GM21528 (cell line): Measurements from ENCODE around the gene MRC1.

ENCODE experiments used
- ATAC-seq: cut with Tn5 transposase; IDR thresholded peaks from one replicate; pipeline ENCODE4 v1.9.1; 2021; ENCODE audit warnings: mild to moderate bottlenecking, moderate library complexity; ENCODE audit not compliant: unreplicated experiment, low FRiP score

MRC1 gene

DNA sequence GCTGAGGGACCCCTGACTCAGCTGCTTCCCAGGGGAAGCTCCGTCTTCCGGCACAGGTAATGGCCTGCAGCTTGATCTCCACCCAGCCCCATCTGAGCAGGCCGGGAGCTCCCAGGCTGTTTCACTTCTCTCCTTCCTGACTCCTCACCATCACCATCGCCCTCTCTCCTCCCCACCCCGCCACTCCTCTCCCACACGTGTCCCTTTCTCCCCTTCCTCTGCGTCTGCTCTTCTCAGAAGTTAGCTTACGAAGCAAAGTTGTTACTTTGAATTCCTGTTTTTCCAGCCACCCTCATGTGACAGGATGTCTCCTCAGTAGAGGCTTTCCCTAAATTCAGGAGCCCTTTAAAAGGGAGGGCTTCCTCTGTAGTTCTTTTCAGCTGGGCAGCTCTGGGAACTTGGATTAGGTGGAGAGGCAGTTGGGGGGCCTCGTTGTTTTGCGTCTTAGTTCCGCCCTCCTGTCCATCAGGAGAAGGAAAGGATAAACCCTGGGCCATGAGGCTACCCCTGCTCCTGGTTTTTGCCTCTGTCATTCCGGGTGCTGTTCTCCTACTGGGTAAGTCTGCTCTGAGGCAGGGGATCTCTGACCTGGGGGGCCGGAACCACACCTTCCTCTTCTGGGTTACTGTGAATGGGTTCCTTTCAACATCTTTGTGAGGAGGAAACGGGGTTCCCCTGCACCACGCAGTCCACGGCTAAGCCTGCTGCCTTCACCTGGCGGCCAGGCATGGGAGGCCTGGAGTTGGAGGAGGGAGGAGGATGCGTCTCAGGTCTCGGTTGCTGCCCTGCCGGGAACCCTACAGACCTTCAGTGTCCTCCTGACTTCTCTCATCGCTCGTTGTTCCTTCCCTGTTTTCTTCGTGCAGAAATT is at the start of gene MRC1:
Gene MRC1 (plus strand): TSS at position 378 of the 871 bp plus-strand sequence. CDS start 118 bp downstream, at position 496.
- no peak for ATAC-seq

DNA sequence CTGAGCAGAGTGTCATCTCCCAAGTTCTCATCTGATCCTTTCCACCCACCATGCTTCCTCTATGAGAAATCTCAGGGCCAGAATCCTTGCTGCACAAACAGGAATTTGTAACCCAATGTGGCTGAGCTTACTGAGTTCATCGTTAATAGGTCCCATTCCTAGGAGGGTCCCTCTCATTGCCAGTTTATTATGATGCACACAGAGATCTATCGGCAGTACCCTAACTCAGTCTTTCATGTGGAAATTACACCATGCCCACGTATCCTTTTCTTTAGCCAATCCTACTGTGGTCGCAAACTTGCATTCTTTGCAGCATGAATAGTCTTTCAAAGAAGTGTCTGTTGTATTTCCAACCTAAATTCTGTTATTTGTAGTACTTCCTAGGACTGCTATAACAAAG is 45.0 kb upstream of the MRC1 start:
- ATAC-seq: no peak

GRCh38 chr10:17765602-17766001 is 43.5 kb upstream of the MRC1 start:
- no peak for ATAC-seq

DNA sequence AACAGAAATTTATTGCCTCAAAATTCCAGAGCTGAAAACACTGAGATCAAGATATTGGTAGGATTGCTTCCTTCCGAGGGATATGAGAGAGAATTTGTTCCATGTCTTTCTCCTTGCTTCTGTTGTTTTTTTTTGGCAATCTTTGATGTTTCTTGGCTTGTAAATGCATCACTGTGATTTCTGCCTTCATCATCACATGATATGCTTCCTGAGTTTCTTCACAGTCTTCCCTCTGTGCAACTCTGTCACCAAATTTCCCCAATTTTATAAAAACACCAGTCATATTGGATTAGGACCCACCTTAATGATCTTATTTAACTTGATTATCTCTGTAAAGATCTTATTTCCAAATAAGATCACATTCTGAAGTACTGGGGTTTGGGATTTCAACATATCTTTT is 42.4 kb upstream of the MRC1 start:
- ATAC-seq: no peak

GRCh38 chr10:17768496-17768895 is 40.7 kb upstream of the MRC1 start:
- no peak for ATAC-seq

- no peak for ATAC-seq
These were observed 40.2 kb upstream of the MRC1 start for GRCh38 chr10:17768957-17769356.

DNA sequence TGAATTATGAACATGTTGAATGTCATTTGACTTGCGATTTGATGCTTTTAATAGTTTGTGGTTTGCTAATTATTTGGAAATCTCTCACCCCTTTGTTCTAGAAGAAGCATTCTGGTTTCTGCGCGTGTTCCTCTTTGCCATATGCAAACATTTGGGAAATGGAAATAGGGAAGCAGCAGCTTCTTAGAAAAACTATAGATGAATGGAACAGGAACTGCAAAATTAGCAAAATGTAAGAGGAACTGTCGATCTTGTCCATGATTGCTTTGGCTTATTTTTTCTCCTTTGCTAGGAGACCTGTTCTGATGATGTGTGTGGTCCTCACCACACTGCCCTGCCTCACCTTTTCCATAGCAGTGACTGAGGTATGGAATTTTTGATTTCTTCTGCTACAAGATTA is 38.1 kb upstream of the MRC1 start:
- ATAC-seq: no peak

DNA sequence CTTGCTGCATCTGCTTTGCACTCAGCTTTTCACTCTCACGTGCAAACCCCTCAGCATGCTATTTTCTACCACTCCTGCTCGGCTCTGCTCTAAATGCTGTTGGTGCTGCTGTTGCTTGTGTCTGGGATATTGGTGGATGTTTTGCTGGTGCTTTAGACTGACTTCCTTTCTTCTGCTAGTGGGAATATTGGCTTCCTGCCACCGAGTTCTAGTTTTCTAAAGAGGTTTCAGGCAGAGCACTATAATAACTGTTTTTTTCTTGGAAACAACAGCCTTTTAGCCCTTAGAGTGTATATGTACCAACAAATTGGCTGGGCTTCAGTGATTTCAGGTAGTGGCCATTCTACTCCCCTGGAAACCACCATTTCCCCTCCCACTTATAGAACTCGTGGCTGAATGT is 29.4 kb upstream of the MRC1 start:
- no peak for ATAC-seq

- ATAC-seq: no peak
These were observed 28.4 kb upstream of the MRC1 start for GRCh38 chr10:17780727-17781126.

DNA sequence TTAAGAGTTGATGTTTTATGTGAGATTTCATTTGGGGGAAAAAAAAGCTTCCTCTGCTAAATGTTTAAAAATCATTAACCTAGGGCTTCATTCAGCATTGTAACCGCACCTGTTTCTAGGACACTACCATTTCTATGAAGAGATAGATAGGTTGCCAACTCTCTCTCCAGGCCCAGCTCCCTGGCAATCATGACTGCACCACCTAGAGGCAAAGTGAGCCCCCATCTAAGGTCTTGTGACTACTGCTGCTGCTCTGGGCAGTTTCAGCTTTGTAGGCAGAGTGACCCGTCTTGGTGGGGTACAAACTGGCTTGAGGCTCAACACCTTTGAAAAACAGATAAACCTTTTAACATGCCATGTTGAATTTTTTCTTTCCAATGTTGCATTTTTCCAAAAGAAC is 27.3 kb upstream of the MRC1 start:
- ATAC-seq: no peak

DNA sequence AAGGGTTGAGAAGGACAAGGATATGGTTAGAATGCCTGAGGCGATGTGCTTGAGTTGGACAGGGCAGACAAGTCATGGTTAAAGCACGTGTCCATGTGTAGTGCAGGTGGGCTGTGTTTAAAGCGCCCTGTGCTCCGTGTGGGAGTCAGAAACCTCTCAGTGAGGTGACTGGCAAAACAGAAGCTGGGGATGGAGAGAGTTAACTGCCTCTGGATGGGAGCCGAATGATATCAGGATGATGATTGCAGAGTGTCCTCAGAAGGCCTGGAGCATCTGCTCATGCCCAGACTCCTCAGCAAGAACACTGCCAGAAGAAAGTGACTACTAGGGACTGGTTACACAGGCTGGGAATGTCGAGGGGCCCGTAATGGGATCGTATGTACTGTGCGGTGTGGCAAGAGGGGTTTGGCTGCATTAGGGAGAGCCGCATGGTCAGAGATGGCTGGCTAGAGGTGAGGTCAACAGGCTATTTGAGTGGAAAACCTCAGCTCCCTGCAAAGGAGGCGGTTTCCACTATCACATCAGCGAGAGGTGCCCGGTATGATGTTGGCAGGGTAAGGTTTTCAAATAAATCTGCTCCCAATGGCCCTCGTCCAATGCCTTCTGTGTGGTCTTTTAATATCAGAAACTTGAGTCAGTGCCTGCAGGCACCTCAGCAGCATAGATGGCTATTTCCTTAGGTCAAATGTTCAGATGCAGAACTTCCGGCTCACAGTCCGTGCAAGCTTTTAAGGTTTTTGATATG is 26.1 kb upstream of the MRC1 start:
- no peak for ATAC-seq

- no peak for ATAC-seq
These were observed 25.4 kb upstream of the MRC1 start for GRCh38 chr10:17783751-17784150.

GRCh38 chr10:17784688-17785087 is 24.5 kb upstream of the MRC1 start:
- no peak for ATAC-seq

DNA sequence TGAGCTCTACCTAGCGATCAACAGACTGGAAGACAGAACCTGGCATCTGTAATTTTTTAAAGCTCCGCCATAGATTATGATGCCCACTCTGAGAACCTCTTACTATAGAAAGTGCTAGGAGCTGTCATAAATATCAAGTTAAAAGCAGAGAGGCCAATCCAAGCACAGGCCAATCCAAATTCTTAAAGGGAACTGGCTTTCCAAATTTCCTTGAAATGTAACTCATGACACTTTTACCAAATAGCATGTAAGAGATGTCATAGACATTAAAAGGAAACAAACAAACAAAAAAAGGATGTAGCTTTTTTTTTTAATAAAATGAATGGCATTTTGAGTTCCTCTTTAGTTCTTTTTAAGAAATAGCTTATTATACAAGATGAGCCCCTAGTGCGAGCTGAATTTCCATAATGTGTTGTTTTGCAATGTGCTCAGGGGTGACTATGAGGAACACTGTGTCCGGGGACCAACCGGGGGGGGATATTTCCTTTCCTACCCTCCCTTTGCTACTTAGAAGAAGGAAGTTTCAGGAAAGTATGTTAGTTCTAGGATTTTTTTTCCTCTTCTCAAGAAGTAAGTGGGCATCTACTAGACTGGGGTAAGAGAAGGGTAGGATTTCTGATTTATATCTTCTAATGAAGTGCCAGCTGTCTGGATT is 23.7 kb upstream of the MRC1 start:
- ATAC-seq: no peak

DNA sequence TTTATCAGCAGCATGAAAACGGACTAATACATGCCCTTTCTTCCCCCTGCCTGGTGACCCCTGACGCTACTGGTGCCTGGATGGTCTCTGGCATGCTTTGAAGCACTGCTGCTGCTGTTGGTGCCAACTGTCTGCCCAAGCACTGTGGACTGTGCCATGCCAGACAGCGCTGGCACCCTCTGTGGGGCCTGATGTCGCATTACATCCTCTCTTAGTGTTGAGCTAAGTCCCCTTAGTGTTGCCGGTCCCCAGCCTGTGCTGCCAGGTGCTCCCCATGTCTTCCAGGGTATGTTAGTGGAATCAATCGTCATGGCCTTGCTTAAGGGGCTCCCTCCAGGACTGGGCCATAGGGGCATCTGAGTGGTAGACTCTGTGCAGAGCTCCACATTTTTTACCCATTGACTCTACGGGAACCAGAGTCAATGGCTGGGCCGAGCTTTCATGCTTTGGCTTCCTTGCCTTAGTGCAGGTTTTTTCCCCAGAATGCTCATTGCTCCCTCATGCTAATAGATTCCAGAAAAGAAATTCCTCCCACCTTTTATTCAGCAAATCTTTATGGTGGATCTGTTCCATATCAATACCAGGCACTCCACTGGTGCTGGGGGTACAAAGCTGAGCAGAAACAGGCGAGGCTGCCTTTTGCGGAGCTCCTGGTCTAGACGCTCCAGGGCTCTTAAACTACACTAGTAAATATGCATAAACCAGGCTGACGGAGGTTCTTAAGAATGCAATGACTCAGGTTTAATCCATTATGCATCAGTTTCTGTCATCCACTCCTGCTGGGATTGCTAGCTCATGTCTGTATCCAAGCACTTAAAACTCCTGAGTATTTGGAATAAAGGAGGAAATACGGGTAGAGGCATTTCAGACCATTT is 21.8 kb upstream of the MRC1 start:
- no peak for ATAC-seq

DNA sequence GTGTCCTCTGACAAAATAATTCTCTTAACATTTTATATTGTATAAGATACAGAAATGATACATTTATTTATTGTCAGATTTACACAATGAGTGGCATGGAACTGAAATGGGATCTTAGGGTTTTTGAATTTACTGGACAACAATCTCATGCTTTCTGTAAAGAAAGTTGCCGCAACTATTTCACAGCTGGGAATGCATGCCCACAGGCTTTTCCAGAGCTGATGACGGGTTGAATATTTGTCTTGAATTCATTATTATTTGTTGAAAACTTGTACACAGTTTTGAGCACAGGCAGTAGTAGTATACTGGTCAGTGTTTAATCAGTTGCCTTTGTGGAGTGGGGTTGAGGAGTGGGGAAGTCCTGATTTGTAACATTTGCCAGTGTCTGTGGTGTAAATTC is 20.5 kb upstream of the MRC1 start:
- no peak for ATAC-seq

DNA sequence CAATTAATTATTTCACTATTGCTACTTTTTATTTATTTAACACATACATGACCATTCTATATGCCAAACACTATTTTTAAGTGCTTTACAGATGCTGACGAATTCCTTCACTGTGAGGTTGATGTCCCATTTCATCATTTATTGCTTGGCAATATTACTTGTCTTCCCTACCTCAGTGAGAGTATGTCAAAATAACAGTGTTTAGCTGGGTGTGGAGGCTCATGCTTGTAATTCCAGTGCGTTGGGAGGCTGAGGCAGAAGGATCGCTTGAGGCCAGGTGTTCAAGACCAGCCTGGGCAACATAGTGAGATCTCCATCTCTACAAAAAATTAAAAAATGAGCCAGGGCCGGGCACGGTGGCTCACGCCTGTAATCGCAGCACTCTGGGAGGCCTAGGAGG is 19.8 kb upstream of the MRC1 start:
- no peak for ATAC-seq

- ATAC-seq: no peak
These were observed 18.5 kb upstream of the MRC1 start for GRCh38 chr10:17790651-17791050.

DNA sequence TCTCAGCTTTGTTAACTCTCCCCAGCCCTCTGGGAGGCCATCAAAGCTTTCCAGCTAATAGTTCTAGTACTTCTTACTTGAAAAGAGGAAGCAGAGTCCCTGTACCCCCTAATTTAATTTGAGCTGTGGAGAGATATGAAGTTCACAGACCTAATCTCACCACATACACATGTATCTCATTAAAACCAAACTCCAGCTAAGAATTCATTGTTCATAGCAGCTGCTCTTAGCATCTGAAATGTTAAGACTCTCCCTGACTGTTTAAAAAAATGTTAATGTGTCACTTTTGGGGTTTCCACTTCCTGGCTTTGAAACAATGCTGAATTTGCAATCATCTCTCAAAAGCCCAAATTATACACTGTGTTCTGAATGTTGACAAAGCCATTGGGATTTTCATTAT is 16.2 kb upstream of the MRC1 start:
- ATAC-seq: no peak

- no peak for ATAC-seq
These were observed 15.1 kb upstream of the MRC1 start for GRCh38 chr10:17793823-17794644.
